D341Med (cell line): ENCODE measurements around the gene RBMY1E.
"Not testable (repeated sequence)": the region's sequence is repeated elsewhere in the genome, so short reads cannot be mapped to it uniquely, and the experiment has no call there.

Experiments used
- DNase-seq: peaks from one replicate; pipeline ENCODE4 v3.0.0; 2012; ENCODE audit warnings: low spot score

Gene RBMY1E

DNA sequence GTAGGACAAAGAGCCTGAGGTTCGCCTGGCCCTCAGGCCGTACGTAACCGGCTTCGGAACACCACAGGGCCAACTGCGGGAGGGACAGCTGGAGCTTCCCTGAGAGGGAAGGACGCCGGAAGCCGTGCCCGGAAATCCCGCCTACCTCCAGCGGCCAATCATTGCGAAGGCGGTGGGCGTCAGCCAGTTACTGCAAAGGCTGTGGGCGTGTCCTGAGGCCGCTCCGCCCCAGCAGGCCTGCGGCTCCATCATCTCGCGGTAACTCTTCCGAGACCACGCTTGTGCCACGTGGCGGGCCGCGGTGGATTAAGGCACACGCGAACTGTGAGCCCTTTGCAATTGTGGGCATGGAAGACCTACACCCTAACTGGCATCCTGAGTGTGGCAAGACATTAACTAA lies at the start of gene RBMY1E:
RBMY1E (minus strand) TSS at position 101 of the 400 bp plus-strand sequence. CDS start 1,978 bp downstream, outside the sequence.
- not testable (repeated sequence) for DNase-seq

DNA sequence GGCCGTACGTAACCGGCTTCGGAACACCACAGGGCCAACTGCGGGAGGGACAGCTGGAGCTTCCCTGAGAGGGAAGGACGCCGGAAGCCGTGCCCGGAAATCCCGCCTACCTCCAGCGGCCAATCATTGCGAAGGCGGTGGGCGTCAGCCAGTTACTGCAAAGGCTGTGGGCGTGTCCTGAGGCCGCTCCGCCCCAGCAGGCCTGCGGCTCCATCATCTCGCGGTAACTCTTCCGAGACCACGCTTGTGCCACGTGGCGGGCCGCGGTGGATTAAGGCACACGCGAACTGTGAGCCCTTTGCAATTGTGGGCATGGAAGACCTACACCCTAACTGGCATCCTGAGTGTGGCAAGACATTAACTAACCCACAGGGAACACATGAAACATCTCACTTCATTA lies 23.4 kb downstream of the RBMY1E start, which contains the start of gene RBMY1D:
RBMY1D (minus strand) TSS at position 101 of the 400 bp plus-strand sequence. CDS start 2,013 bp downstream, outside the sequence.
- not testable (repeated sequence) for DNase-seq

DNA sequence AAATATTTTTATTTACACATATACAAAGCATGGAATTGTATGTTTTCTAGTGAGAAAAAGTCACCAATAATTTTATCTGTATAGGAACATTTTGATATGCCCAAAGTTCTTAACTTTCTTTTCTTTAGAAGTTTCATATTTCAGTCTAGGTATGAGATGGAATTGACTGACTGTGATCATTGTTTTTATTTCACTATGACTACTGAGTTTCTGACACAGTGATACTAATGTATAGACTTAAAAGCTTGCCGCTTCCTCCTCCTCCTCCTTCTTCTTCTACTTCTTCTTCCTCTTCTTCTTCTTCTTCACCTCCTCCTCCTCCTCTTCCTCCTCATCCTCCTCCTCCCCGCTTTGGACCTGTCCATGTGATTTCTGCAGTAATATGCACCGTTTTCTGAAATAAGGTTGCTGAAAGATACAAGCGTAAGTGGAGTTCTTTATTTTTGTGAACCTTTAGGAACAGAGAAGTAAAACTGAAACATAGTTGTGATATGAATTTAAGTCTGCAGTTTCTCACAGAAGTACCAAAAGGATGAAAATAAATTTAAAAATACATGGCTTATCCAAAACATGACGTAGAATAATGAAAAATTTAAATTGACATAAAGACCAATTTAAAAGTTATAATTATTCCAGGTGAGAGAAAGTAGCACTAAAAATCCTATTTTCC lies 48.3 kb downstream of the RBMY1E start:
- DNase-seq = not testable (repeated sequence)
